ENCODE measurements around the gene COG5. TPM values are rescaled to one million over a fixed set of nuclear protein-coding genes. Genes with fewer than 3 reads are reported as not detected.
A peak's percentile ranks its signal among the peaks of the same experiment; 100 is the strongest.
"Not testable (repeated sequence)": the region's sequence is repeated elsewhere in the genome, so short reads cannot be mapped to it uniquely, and the experiment has no call there.

Gene COG5
- polyA plus RNA-seq, 3 donors, result 12.7 to 29.0 (median 28.1) TPM

DNA sequence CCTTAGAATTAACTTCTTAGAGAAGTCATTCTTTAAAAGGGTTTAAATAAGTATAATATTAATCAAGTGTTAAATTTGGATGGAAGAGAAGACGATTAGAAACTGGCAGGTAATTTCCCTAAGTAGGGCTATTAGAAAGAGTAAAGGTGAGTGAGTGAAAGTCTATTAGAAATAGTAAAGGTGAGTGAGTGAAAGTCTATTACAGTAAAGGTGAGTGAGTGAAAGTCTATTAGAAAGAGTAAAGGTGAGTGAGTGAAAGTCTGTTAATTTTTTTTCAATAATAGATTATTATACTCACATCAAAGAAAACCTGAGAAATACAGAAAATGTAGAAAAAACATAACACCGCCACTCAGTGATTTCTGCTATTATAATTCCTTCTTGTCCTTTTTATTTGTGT, 405.7 kb downstream of the COG5 start:
- H3K27me3 Mint-ChIP-seq (ENCODE audit: low read depth in 3 of 3), result no peaks in the 10 kb centered on the region
- no peaks in the 10 kb centered on the region for H3K79me2 ChIP-seq (ENCODE audit: insufficient read depth, low read length)
- no peaks in the 10 kb centered on the region for H3K4me1 Mint-ChIP-seq
- WGBS (ENCODE audit: insufficient coverage), result 86% methylated on average over 1 of the region's 2 CpGs
- no peak for DNase-seq
- peaks cover 4 to 31% of the 10 kb centered on the region in 2 donors for H3K36me3 ChIP-seq (replicated peaks in 1 of 2; ENCODE audit: control insufficient read depth in 1 of 2, insufficient read depth in 2 of 2, low read length in 2 of 2)
- no peak overlapping the region for H3K27ac ChIP-seq (ENCODE audit: low read depth in 1 of 2, low read length in 2 of 2)
- TF ChIP-seq, protein P1, sequence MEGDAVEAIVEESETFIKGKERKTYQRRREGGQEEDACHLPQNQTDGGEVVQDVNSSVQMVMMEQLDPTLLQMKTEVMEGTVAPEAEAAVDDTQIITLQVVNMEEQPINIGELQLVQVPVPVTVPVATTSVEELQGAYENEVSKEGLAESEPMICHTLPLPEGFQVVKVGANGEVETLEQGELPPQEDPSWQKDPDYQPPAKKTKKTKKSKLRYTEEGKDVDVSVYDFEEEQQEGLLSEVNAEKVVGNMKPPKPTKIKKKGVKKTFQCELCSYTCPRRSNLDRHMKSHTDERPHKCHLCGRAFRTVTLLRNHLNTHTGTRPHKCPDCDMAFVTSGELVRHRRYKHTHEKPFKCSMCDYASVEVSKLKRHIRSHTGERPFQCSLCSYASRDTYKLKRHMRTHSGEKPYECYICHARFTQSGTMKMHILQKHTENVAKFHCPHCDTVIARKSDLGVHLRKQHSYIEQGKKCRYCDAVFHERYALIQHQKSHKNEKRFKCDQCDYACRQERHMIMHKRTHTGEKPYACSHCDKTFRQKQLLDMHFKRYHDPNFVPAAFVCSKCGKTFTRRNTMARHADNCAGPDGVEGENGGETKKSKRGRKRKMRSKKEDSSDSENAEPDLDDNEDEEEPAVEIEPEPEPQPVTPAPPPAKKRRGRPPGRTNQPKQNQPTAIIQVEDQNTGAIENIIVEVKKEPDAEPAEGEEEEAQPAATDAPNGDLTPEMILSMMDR (IDR thresholded peaks at IDR 0.05), result no peak
- H3K9me3 Mint-ChIP-seq, result no peaks in the 10 kb centered on the region
- no peaks in the 10 kb centered on the region for H3K4me1 ChIP-seq (ENCODE audit: control insufficient read depth in 1 of 2, insufficient read depth in 2 of 2, low read length in 2 of 2)
- H3K9ac ChIP-seq (ENCODE audit: insufficient read depth, low read length, poor library complexity, severe bottlenecking), result no peak overlapping the region
- no peaks in the 10 kb centered on the region for H4K20me1 ChIP-seq (ENCODE audit: insufficient read depth, low read length)
- H3K4me3 ChIP-seq (replicated peaks in 1 of 3; ENCODE audit: low read depth in 2 of 3, low read length in 3 of 3), result no peak overlapping the region
- no peak overlapping the region for H2AFZ ChIP-seq (ENCODE audit: insufficient read depth, low read depth, low read length, poor library complexity, severe bottlenecking)
- no peaks in the 10 kb centered on the region for H3K9me3 ChIP-seq (replicated peaks in 1 of 2; ENCODE audit: control insufficient read depth in 1 of 2, insufficient read depth in 1 of 2, low read length in 2 of 2)
- no peak overlapping the region for H3K27ac Mint-ChIP-seq
- H3K27me3 ChIP-seq (ENCODE audit: control insufficient read depth in 2 of 2, insufficient read depth in 2 of 2, low read length in 2 of 2), result no peaks in the 10 kb centered on the region
- H3K36me3 Mint-ChIP-seq, result peaks cover 26 to 37% of the 10 kb centered on the region in 2 donors
- no peak overlapping the region for H3K4me2 ChIP-seq (replicated peaks; ENCODE audit: extremely low read depth, low read length, poor library complexity, severe bottlenecking)
- no peak overlapping the region for H3K4me3 Mint-ChIP-seq
- intact Hi-C loops (cut with micrococcal nuclease), result no loop called here

DNA sequence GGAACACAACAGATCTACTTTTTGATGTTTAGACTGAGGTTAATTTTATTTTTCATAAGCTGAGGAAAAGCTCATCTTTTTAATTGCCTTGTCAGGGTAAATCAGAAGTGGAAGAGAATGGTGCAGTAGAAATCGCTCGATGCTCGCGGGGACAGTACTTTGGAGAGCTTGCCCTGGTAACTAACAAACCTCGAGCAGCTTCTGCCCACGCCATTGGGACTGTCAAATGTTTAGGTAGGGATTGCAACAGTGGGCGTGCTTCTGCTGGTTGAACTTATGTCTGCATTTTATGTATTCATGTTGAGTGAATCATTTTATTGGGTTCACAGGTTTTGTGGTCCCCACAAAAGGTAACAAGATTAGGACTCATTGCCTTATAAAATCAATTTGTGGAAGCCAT, 406.6 kb downstream of the COG5 start:
- no peak overlapping the region for H3K9ac ChIP-seq (ENCODE audit: insufficient read depth, low read length, poor library complexity, severe bottlenecking)
- H3K4me3 ChIP-seq (replicated peaks in 1 of 3; ENCODE audit: low read depth in 2 of 3, low read length in 3 of 3), result no peak overlapping the region
- H3K27ac Mint-ChIP-seq, result peak overlapping the region in 1 of 7 donors; percentile 38
- H3K79me2 ChIP-seq (ENCODE audit: insufficient read depth, low read length), result no peaks in the 10 kb centered on the region
- H4K20me1 ChIP-seq (ENCODE audit: insufficient read depth, low read length), result no peaks in the 10 kb centered on the region
- no peak overlapping the region for H3K4me3 Mint-ChIP-seq
- H3K27me3 ChIP-seq (ENCODE audit: control insufficient read depth in 2 of 2, insufficient read depth in 2 of 2, low read length in 2 of 2), result no peaks in the 10 kb centered on the region
- no peaks in the 10 kb centered on the region for H3K4me1 Mint-ChIP-seq
- no peak overlapping the region for H2AFZ ChIP-seq (ENCODE audit: insufficient read depth, low read depth, low read length, poor library complexity, severe bottlenecking)
- peaks cover 4 to 31% of the 10 kb centered on the region in 2 donors for H3K36me3 ChIP-seq (replicated peaks in 1 of 2; ENCODE audit: control insufficient read depth in 1 of 2, insufficient read depth in 2 of 2, low read length in 2 of 2)
- WGBS (ENCODE audit: insufficient coverage), result 100% methylated on average over 7 of the region's 7 CpGs
- H3K36me3 Mint-ChIP-seq, result peaks cover 26 to 41% of the 10 kb centered on the region in 2 donors
- no peak for DNase-seq
- H3K9me3 ChIP-seq (replicated peaks in 1 of 2; ENCODE audit: control insufficient read depth in 1 of 2, insufficient read depth in 1 of 2, low read length in 2 of 2), result no peaks in the 10 kb centered on the region
- TF ChIP-seq, protein P1 (IDR thresholded peaks at IDR 0.05), result no peak
- H3K27ac ChIP-seq (ENCODE audit: low read depth in 1 of 2, low read length in 2 of 2), result no peak overlapping the region
- intact Hi-C loops (cut with micrococcal nuclease), result no loop called here
- no peaks in the 10 kb centered on the region for H3K4me1 ChIP-seq (ENCODE audit: control insufficient read depth in 1 of 2, insufficient read depth in 2 of 2, low read length in 2 of 2)
- H3K9me3 Mint-ChIP-seq, result no peaks in the 10 kb centered on the region
- H3K27me3 Mint-ChIP-seq (ENCODE audit: low read depth in 3 of 3), result no peaks in the 10 kb centered on the region
- H3K4me2 ChIP-seq (replicated peaks; ENCODE audit: extremely low read depth, low read length, poor library complexity, severe bottlenecking), result no peak overlapping the region

DNA sequence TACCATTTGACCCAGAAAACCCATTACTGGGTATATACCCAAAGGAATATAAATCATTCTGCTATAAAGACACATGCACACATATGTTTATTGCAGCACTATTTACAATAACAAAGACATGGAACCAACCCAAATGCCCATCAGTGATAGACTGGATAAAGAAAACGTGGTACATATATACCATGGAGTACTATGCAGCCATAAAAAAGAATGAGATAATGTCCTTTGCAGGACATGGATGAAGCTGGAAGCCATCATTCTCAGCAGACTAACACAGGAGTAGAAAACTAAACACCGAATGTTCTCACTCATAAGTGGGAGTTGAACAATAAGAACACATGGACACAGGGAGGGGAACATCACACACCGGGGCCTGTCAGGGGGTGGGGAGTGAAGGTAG, 408.0 kb downstream of the COG5 start:
- H3K9ac ChIP-seq (ENCODE audit: insufficient read depth, low read length, poor library complexity, severe bottlenecking); H3K27ac Mint-ChIP-seq; H3K27ac ChIP-seq (ENCODE audit: low read depth in 1 of 2, low read length in 2 of 2); H4K20me1 ChIP-seq (ENCODE audit: insufficient read depth, low read length); intact Hi-C loops (cut with micrococcal nuclease); H3K4me3 Mint-ChIP-seq; H3K27me3 Mint-ChIP-seq (ENCODE audit: low read depth in 3 of 3); H3K9me3 ChIP-seq (replicated peaks in 1 of 2; ENCODE audit: control insufficient read depth in 1 of 2, insufficient read depth in 1 of 2, low read length in 2 of 2); H3K27me3 ChIP-seq (ENCODE audit: control insufficient read depth in 2 of 2, insufficient read depth in 2 of 2, low read length in 2 of 2); H3K4me1 ChIP-seq (ENCODE audit: control insufficient read depth in 1 of 2, insufficient read depth in 2 of 2, low read length in 2 of 2); H3K4me1 Mint-ChIP-seq; H3K79me2 ChIP-seq (ENCODE audit: insufficient read depth, low read length); H3K9me3 Mint-ChIP-seq; H3K4me3 ChIP-seq (replicated peaks in 1 of 3; ENCODE audit: low read depth in 2 of 3, low read length in 3 of 3); H3K4me2 ChIP-seq (replicated peaks; ENCODE audit: extremely low read depth, low read length, poor library complexity, severe bottlenecking); H2AFZ ChIP-seq (ENCODE audit: insufficient read depth, low read depth, low read length, poor library complexity, severe bottlenecking); DNase-seq: not testable (repeated sequence)
- peaks cover 28 to 43% of the 10 kb centered on the region in 2 donors for H3K36me3 Mint-ChIP-seq
- peaks cover 4 to 31% of the 10 kb centered on the region in 2 donors for H3K36me3 ChIP-seq (replicated peaks in 1 of 2; ENCODE audit: control insufficient read depth in 1 of 2, insufficient read depth in 2 of 2, low read length in 2 of 2)
- WGBS (ENCODE audit: insufficient coverage), result 100% methylated on average over 1 of the region's 3 CpGs
